HG02623 (cell line): Measurements from ENCODE around the gene ALOX15B.
"Not testable (repeated sequence)": the region's sequence is repeated elsewhere in the genome, so short reads cannot be mapped to it uniquely, and the experiment has no call there.

Source experiments
- ATAC-seq: cut with Tn5 transposase; IDR thresholded peaks from one replicate; pipeline ENCODE4 v1.9.1; 2021; ENCODE audit warnings: moderate library complexity; ENCODE audit not compliant: unreplicated experiment

Gene ALOX15B

DNA sequence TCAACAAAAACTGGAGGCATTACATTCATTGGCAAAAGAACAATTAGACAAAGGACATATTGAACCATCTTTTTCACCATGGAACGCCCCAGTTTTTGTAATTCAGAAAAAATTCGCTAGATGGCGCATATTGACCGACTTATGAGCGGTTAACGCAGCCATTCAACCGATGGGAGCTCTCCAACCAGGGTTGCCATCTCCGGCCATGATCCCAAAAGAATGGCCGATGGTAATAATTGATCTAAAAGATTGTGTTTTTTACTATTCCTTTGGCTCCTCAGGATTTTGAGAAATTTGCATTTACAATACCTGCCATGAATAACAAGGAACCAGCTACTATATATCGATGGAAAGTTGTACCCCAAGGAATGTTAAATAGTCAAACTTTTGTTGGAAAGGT lies 21.4 kb downstream of the ALOX15B start:
- no peak for ATAC-seq

DNA sequence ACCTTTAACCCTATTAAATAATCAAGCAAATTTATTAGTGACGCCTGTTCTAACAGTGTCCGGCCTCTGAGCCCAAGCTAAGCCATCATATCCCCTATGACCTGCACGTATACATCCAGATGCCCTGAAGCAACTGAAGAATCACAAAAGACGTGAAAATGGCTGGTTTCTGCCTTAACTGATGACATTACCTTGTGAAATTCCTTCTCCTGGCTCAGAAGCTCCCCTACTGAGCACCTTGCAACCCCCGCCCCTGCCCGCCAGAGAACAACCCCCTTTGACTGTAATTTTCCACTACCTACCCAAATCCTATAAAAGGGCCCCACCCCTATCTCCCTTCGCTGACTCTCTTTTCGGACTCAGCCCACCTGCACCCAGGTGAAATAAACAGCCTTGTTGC lies 23.0 kb downstream of the ALOX15B start:
- ATAC-seq: not testable (repeated sequence)

DNA sequence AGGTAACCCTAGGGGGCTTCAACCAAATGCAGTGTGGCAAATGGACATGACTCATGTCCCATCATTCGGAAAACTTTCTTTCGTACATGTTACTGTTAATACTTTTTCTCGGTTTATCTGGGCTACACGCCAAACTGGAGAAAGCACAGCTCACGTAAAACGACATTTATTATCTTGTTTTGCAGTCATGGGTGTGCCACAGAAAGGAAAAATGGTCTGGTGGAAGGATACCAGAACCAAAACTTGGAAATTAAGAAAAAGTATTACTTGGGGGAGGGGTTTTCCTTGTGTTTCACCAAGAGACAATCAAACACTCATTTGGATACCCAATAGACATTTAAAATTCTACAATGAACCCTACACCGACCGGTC lies 23.6 kb downstream of the ALOX15B start:
- ATAC-seq: no peak

DNA sequence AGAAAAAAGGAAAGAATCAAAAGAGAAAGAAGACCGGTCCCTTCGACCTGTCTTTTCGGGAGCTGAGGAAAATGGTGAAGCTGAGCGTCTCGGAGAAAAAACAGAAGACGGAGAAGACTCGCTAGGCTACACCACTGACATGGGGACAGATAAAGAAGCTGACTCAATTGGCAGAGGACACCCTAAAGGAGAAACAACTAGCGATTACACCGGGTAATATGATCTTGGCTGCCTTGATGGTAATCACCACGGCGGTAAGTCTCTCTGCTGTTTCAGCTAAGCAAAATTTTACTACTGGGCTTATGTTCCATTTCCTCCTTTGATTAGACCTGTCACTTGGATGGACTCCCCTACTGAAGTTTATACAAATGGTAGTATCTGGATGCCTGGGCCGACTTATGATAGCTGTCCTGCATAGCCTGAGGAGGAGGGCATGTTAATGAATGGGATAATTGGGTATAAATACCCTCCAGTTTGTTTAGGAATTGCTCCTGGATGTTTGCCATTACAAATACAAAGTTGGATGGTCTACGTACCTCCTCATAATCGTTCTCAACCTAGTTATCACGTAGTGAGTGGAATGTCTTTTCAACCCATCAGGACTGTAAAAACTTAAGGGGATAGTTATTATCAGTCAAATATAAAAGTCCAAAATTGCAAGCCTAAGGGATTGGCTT lies 24.1 kb downstream of the ALOX15B start:
- ATAC-seq: no peak

DNA sequence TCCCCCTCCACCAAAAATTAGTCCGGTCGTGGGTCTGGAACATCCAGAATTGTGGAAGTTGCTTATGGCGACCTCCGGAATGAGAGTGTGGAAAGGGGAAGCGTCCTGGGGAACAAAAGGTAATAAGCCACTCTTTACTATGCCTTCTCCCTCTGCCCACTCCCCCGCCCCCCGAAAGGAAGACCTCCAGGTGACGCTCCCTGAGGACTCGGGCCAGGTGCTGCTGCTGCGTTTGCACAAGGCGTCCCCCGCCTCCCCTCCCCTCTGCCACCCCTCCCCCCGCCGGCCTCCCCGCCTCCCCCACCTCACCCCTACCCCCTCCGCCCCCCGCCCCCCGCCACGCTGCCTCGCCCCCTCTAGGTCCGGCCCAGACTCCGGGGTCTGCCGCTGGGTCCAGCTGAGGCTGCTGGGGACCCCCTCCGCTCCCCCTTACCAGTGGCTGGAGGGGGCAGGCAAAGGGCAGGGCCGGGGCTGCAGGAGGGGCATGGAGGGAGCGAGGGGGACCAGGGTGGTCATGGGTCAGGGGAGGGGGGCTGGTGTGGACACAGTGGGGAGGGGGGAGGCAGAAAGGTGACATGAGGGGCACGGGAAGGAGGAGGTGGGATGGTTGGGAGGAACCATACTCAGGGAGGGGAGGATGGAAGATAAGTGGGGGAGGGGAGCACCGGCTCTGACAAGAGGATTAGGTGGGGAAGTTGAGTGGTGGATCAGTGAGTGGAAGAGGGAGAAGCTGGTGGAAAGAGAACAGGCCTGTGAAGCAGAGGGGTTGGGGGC lies 25.1 kb downstream of the ALOX15B start:
- no peak for ATAC-seq

DNA sequence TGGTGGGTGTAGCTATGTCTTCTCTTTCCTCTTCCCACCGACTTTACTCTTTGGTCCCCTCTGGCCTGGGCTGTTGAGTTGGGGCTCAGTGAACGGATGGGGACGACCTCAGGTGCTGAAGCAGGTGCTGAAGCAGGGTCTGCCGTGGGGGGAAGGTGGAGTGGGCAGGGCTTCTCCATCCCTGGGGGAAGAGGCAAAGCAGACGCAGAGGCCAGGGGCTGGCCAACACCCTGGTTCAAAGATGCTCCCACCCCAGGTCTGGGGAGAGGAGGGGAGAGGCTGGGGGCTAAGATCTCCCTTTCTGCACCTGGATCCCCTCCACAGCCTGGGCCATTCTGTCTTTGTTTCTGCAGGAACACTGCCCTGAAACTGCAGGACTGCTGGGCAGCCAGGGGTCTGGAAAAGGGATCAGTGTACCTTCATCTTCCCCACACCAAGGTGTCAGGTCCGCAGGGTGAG lies 25.7 kb downstream of the ALOX15B start:
- no peak for ATAC-seq

DNA sequence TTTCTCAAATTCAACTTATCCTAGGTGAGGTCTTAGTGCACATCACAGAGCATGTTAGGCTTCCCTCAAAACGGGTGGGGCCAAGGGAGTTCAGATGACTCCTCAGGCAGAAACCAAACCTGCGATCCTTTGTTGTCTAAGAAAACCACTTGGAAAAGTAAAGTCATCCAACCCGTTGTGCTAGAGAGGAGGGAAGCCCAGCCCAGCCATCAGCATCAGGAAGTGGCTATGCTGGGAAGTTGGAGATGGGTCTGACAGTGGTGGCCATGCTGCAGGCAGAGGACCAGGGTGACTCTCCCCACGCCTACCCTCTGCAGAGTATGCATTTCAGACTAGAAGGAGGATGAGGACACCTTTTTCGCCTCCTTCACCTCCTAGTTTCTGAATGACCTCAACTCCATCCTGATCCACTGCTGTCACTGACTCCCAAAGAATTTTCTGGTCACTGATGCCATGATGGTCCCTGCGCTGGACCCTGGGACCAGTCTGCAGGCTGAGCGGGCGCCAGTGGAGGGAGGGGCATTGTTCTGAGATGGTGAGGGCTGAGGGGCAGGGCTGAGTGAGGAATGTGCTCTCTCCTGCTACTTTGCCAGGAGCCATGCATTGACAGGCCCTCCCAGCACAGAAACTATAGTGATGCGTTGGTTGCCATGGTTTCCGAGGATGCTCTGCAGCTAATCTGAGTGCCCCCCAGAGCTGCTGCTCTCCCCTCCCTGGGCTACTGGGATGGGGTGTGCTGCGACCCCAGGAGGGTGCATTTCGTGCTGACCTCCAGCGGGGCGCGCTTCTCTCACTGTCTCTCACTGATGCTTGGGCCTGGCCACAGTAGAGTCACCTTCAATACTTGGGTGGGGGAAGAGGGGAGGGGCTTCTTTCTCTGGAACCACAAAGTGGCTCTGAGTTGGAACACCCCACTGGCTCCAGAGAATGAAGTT lies 28.2 kb downstream of the ALOX15B start:
- no peak for ATAC-seq

DNA sequence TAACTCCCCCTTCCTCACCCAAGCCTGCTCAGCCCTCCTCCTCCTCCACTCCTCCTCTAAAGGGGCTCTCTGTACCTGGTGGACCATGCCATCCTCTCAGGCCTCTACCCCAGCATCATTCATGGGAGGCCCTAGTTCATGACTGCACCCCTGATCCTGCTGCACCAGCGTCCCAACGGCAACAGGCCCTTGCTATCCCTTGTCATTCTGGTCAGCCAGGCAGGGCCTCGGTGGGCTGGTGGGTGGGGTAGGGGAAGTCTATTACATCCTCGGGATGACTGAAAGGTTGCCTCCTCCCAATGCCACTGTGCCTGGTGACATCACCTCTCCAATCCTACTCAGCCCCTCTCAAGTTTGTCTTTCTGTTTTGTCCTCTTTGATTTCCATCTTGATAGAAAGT lies 28.9 kb downstream of the ALOX15B start:
- no peak for ATAC-seq

DNA sequence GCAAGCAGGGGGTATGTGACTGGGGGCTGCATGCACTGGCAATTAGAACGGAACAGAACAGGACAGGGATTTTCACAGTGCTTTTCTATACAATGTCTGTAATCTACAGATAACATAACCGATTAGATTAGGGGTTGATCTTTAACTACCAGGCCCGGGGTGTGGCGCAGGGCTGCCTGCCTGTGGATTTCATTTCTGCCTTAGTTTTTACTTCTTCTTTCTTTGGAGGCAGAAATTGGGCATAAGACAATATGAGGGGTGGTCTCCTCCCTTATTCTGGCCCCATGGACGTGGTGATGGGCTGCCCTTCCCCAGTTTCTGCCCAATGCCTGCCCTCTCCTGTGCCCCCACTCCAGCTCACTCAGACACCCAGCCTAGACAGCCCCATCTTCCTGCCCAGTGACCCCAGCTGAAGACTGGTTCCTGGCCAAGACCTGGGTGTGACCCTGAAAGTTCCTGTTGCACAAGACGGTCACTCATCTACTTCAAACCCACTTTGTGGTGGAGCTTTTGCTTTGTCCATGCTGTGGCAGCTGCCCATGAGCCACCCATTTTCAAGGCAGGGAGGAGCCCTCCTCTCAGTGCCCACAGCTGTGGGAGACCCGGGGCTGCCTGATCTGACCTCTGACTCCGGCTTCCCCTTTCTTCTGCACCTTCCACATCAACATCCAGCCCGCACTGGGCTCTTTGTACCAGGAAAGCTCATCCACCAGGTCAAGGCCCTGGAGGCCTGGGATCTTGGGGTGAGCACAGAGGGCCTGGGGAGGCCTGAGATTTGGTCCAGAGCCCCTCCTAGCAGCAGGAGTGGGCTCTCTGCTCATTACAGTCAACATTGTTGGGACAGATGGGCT lies 30.1 kb downstream of the ALOX15B start:
- ATAC-seq: no peak

DNA sequence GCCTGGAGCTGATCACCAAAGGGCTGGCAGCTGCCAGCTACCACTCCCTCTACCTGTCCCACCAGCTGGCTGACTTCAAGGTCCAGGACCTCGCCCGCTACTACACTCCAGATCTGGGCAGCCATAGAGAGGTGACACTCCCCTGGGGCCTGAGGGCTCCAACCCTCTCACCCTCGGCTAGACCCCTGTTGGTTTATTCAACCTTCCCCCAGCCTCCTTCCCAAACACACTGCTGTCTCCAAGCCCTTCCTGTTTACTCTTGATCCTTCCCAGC lies 30.7 kb downstream of the ALOX15B start:
- no peak for ATAC-seq

DNA sequence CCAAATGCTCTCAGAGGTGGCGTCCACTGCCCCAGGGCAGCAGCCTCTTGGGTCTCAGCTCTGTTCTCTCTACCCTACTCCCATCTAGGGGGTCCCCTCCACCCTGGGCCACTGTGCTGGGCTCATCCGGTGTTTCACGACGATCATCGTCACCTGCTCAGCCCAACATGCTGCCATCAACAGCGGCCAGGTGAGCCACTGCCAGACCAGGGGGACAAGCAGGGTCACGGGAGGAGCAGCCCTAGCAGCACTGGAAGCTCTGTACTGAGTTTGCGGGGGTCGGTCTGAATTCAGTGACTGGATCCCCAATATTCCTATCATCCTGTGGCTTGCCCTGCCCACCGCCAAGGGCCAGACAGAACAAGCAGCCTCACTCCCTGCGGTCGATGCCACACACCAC lies 32.6 kb downstream of the ALOX15B start:
- no peak for ATAC-seq

DNA sequence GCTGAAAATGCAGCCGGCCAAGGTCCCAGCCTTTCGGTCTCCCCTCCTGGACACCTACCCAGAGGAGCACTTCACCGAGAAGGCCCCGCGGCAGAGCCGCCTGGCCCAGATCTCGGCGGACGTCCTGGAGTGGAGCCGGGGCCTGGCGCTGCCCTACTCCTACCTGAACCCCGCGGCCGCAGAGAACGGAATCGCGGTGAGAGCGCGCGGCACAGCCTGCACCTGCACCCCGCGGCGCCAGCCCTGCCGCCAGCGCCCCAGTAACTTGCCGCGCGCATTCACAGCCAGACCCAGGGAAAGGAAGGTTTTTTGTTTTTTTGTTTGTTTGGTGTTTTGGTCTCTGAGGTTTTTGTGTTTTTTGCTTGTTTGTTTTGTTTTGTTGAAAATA lies 33.5 kb downstream of the ALOX15B start:
- ATAC-seq: no peak

DNA sequence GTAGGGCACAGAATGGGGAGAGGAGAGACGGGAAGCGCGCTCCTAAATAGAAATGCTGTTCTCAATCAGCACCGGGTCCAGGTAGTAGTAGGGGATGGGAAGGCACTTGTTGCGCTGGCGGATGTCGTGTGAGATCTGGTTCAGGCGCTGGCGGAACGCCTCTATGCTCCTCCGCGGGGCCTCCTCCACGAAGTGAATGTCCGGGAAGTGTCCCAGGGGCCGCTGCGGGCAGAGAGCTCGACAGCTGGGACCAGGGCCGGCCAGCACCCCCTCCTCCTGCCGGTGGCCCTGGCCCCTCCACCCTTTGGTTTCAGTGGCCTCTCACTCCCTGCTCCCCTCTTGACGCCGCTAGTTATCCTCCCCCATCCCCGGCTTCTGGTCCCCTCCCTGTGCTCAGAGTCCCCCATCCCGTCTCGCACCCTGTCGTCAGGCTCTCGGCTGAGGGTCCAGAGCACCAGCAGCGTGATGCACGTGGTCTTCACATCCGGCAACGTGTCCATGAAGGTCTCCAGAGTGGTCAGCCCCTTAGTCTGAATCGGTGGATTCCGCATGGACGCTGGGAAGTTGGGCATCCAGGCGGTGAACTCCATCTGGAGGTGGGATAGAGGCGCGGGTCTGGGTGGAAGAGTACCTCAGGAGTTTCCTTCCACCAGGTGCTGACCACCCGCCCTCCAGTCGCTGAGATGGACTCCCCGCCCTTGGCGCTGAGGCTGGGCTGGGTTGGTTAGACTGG lies 34.0 kb downstream of the ALOX15B start:
- no peak for ATAC-seq

DNA sequence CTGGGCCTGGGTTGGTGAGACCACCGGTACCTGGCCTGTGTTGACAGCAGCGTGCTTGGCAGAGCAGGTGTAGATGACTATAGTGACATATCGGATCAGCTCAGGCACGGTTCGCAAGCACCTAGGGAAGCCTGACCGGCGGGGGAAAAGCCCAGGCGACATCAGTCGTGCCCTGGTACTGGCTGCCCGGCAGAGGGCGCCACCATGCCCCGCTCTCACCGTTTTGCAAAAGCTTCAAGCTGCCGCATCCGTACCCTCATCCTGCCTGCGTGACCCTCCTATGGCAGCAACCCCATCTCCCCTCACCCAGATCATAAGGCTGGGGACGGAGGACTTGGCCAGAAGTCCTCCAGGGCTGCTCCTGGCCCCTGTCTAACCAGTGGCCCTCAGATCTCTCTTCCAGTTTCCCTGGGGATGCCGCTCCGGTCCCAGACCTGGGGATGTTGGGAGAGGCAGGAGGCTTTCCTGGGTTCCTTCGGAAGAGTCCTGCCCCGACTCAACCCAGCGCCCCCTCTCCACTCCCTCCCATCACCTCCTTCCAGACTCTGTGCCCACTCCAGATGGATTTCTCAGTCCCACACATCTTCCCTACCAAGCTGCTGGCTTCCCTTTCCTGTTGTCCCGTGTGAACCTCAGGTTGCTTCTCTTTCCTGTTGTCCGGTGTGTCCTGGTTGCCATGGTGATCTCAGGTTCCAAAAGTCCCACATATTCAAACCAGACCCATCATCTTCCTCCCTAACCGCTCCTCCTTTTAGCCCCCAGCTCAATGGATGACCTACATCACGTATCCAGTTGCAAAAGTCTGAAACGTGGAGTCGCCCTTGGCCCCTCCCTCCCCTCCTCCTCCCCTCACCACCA lies 35.0 kb downstream of the ALOX15B start:
- ATAC-seq: no peak

DNA sequence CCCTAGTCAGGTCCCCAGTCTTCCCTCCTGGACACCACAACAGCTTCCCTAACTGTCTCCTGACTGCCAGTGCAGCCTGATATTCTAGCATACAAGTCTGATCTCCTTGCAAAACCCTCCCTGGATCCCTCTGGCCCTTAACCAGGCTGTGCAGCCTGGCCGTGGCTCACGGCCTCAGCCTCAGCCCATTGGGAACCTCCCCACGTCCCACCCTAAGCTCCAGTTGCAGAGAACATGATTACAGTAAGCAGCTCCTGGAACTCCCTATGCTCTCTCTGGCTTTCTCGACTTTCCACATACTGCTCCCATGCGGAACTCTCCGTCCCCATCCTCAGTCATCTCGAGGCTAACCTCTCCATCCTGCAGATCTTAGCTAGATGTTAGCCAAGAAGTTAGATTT lies 35.7 kb downstream of the ALOX15B start:
- no peak for ATAC-seq

DNA sequence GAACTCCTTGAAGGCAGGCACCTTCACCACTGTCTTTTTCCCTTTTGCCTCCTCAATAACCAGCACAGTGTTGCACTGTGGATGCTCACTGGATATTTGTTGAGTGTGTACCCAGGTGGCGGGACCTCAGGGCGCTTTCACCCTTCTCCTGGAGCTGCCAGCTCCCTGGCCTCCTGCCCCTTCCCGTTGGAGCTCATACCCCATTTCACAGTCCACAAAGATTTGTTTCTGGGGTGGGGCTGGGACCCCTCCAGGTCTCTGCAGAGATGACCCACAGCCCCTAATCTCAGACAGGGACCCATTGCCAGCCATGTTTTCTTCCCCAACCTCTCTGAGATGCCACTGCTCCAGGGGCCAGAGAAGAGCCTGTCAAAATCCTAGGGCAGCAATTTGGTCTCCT lies 36.2 kb downstream of the ALOX15B start:
- ATAC-seq: no peak

DNA sequence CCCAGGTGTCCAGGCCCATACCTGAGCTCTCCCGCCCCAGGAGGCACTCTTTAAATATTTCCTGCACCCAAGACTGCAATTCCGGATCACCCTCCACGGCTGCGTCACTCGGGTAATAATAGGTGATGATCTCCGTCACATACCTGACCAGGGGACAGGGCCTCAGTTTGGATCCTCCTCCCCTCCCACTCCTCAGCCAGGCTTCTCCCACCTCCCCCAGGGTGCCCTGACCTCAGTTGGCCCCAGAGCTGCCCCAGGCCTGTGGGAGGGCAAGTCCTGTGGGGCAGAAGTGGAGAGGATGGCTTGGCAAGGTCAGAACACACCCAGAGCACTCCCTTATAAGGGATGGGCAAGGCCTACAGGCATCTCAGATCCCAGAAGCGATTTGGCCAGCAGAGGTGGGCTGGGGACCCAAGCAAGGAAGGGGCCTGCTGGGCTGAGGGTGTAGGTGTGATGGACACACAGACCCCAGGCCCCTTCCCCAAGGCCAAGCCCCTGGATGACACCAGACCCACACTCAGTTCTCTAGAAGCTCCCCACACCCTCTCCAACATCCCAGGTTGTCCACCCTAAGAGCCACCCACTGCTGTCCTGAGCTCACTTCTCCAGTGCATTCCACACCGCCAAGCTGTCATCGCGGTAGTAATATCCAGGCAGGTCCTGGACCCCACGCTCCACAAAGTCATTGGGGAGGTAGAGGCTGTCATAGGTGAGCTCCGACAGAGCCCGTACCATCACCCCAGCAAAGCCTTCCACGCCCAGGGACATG lies 36.9 kb downstream of the ALOX15B start:
- no peak for ATAC-seq

DNA sequence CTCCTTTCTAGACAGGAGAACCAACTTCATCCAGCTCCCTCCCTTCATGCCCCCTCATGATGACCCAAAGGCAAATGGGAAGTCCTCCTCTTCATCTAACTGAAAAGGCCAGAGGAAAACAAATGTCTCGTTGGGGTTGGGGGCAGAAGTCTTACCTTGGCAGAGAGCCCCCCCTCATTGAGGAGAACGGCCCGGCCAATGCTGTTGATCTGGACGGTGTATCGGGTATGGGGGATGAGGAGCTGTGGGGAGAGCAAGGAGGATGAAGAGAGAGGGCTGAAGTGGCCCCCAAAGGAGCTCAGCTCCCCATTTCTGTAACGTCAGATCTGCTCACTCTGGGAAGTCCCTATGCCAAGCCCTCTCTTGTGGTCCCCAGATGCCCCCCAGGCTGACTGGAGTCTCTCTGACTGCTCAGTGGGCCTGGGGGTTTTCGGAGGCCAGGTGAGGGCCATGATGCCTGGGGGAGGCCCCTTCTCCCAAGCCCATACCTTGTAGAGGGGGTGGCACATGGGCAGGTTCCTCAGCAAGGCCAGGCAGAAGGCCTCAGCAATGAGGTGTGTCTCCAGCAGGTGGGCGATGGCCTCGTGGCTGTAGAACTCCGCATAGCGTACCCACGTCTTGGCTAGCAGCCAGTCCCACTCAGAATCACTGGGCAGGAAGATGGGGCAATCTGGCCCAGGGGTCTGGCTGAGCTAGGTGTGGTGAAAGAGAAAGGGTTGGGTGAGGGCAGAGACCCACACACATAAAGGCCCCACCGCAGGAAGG lies 37.8 kb downstream of the ALOX15B start:
- ATAC-seq: no peak
